ENCODE results near the gene AMZ2.
"Not testable (repeated sequence)": the region's sequence is repeated elsewhere in the genome, so short reads cannot be mapped to it uniquely, and the experiment has no call there.

DNA sequence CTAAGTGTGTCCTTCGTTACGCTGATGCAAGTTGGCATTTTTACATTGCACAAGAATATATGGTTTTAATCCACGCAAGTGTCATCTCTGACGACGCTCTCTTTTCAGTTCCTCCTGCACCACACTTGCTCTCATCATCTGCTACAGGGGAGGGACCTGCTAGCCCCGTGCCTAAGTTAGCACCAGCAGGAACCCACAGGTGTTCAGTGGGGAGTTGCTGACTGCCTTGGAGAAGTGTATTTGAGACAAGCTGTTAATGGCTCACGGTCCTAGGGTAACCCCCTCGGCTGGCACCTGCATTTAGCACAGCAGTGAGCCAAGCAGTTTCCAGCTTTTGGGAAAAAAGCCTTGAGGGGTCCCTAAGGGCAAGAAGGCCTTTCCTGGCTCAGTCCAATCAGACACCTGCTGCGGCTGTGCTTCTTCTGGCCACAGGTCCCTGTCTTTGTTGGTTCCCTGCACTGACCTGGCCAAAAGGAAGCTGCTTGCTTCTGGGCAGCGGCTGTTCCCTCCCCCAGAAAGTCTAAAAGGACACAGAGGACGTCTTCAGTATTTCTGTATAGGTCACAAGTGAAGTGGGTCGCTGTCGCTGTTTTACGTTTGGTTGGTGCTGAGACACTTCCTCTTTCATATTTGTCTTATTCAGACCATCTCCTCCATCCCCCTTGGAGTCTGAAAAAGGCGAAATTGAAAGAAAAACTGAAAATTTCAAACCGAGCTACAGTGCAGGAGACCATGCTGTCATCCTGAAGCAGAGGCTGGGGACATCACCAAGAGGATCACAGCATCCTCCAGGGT, 10.3 kb upstream of the AMZ2 start:
- TF ChIP-seq, protein P1, sequence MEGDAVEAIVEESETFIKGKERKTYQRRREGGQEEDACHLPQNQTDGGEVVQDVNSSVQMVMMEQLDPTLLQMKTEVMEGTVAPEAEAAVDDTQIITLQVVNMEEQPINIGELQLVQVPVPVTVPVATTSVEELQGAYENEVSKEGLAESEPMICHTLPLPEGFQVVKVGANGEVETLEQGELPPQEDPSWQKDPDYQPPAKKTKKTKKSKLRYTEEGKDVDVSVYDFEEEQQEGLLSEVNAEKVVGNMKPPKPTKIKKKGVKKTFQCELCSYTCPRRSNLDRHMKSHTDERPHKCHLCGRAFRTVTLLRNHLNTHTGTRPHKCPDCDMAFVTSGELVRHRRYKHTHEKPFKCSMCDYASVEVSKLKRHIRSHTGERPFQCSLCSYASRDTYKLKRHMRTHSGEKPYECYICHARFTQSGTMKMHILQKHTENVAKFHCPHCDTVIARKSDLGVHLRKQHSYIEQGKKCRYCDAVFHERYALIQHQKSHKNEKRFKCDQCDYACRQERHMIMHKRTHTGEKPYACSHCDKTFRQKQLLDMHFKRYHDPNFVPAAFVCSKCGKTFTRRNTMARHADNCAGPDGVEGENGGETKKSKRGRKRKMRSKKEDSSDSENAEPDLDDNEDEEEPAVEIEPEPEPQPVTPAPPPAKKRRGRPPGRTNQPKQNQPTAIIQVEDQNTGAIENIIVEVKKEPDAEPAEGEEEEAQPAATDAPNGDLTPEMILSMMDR (IDR thresholded peaks at IDR 0.05) = not testable (repeated sequence)
- TF ChIP-seq POLR2A (IDR thresholded peaks at IDR 0.05) = not testable (repeated sequence)

Measured in suprapubic skin (tissue), 3 donors.